ENCODE measurements around the gene ZNF423.

The ZNF423 gene

DNA sequence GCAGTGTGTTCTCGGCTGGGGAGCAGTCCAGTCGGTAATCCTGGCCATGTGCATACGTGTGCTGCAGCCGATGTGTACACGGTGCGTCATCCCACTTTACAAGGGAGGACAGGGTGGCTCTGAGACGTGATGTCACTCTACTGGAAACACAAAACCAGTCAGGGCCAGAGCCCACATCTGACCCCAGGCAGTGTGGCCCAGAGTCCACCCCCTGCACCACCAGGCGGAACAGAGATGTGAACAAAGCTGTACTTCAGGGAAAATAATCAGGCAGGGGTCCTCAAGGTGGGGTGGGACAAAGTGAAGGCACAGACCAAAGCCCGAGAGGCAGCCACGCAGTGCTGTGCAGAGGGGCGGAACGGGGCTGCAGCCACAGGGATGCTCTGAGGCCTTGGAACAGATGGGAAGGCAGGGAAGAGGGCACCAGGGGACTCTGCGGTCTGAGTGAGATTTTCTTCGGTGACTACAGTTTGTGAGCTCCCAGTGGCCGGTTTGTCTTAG, 181.5 kb downstream of the ZNF423 start:
- Histone ChIP-seq H4K20me1 (ENCODE audit: insufficient read depth, low read length) (no peaks in the 10 kb centered on the region), H3K36me3 (ENCODE audit: insufficient read depth, low read length) (no peaks in the 10 kb centered on the region), H2AFZ (ENCODE audit: low read depth, low read length) (no peak overlapping the region), H3K27ac (ENCODE audit: low read length) (no peak overlapping the region), H3K9ac (ENCODE audit: low read depth, low read length) (no peak overlapping the region), H3K27me3 (ENCODE audit: insufficient read depth, low read length, poor library complexity) (no peaks in the 10 kb centered on the region), H3K9me3 (ENCODE audit: insufficient read depth, low read length, severe bottlenecking) (peaks cover 2% of the 10 kb centered on the region), H3K79me2 (ENCODE audit: insufficient read depth, low read length) (no peaks in the 10 kb centered on the region), H3K4me3 (ENCODE audit: low read depth in 1 of 2, low read length in 2 of 2) (no peak overlapping the region), H3K4me1 (ENCODE audit: insufficient read depth, low read length) (no peaks in the 10 kb centered on the region), H3K4me2 (ENCODE audit: insufficient read depth, low read length) (no peak overlapping the region)
- TF ChIP-seq, protein P1, sequence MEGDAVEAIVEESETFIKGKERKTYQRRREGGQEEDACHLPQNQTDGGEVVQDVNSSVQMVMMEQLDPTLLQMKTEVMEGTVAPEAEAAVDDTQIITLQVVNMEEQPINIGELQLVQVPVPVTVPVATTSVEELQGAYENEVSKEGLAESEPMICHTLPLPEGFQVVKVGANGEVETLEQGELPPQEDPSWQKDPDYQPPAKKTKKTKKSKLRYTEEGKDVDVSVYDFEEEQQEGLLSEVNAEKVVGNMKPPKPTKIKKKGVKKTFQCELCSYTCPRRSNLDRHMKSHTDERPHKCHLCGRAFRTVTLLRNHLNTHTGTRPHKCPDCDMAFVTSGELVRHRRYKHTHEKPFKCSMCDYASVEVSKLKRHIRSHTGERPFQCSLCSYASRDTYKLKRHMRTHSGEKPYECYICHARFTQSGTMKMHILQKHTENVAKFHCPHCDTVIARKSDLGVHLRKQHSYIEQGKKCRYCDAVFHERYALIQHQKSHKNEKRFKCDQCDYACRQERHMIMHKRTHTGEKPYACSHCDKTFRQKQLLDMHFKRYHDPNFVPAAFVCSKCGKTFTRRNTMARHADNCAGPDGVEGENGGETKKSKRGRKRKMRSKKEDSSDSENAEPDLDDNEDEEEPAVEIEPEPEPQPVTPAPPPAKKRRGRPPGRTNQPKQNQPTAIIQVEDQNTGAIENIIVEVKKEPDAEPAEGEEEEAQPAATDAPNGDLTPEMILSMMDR (IDR thresholded peaks at IDR 0.05; ENCODE audit: borderline replicate concordance, extremely low read depth, low read length, poor library complexity, severe bottlenecking) = no peak
- TF ChIP-seq EZH2 (IDR thresholded peaks at IDR 0.05; ENCODE audit: borderline replicate concordance, low read depth, low read length, severe bottlenecking) = no peak
- no peak for DNase-seq
- no peak for ATAC-seq (ENCODE audit: insufficient read depth, low read depth)

DNA sequence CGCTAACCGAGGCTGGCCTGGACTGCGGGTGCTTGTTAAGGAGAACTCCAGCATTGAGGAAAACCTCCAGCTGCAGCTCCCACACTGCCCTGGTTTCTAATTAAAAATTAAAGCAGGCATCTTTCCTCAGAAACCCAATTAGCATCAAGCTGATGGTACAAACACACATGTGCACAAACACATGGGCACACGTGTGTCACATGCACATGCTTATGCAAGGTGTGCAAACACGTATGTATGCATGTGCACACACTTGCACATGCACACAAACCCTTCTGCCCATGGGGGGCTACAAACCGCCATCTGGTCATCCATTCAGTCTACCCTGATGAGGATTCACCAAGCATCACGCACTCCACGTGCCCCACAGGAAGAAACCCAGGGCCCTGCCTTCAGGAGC, 182.5 kb downstream of the ZNF423 start:
- TF ChIP-seq, protein P1 (IDR thresholded peaks at IDR 0.05; ENCODE audit: borderline replicate concordance, extremely low read depth, low read length, poor library complexity, severe bottlenecking) = no peak
- no peak for TF ChIP-seq EZH2 (IDR thresholded peaks at IDR 0.05; ENCODE audit: borderline replicate concordance, low read depth, low read length, severe bottlenecking)

DNA sequence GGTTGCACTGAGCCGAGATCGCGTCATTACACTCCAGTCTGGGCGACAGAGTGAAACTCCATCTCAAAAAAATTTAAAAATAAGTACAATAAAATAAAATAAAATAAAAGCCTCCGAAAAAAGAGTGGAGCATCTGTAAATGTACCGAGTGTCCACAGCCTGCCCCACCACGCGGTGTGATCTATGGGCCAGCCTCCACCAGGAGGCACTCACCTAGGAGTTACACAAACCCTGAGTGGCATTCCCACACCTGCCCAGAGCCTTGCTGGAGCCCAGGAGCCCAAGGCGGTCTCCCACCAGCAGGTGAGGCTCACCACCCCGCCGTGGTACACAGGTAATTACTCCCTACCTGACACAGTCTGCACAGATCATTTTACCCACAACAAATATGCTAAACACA, 183.2 kb downstream of the ZNF423 start:
- ATAC-seq (ENCODE audit: insufficient read depth, low read depth) (no peak), DNase-seq (no peak)
- Histone ChIP-seq H3K4me3 (ENCODE audit: low read depth in 1 of 2, low read length in 2 of 2) (no peak overlapping the region), H3K4me2 (ENCODE audit: insufficient read depth, low read length) (no peak overlapping the region), H3K9ac (ENCODE audit: low read depth, low read length) (no peak overlapping the region), H3K79me2 (ENCODE audit: insufficient read depth, low read length) (no peaks in the 10 kb centered on the region), H2AFZ (ENCODE audit: low read depth, low read length) (no peak overlapping the region), H4K20me1 (ENCODE audit: insufficient read depth, low read length) (no peaks in the 10 kb centered on the region), H3K36me3 (ENCODE audit: insufficient read depth, low read length) (no peaks in the 10 kb centered on the region), H3K27ac (ENCODE audit: low read length) (no peak overlapping the region), H3K27me3 (ENCODE audit: insufficient read depth, low read length, poor library complexity) (no peaks in the 10 kb centered on the region), H3K9me3 (ENCODE audit: insufficient read depth, low read length, severe bottlenecking) (no peaks in the 10 kb centered on the region), H3K4me1 (ENCODE audit: insufficient read depth, low read length) (no peaks in the 10 kb centered on the region)
- TF ChIP-seq, protein P1 (IDR thresholded peaks at IDR 0.05; ENCODE audit: borderline replicate concordance, extremely low read depth, low read length, poor library complexity, severe bottlenecking) = no peak
- TF ChIP-seq EZH2 (IDR thresholded peaks at IDR 0.05; ENCODE audit: borderline replicate concordance, low read depth, low read length, severe bottlenecking) = no peak

More for the DNA sequence above, 182.5 kb downstream of the ZNF423 start:
- DNase-seq (no peak), ATAC-seq (ENCODE audit: insufficient read depth, low read depth) (no peak)
- no peaks in the 10 kb centered on the region for H3K9me3 ChIP-seq (ENCODE audit: insufficient read depth, low read length, severe bottlenecking)
- H3K4me1 ChIP-seq (ENCODE audit: insufficient read depth, low read length) = no peaks in the 10 kb centered on the region
- H3K4me2 ChIP-seq (ENCODE audit: insufficient read depth, low read length) = no peak overlapping the region
- no peak overlapping the region for H2AFZ ChIP-seq (ENCODE audit: low read depth, low read length)
- H3K4me3 ChIP-seq (ENCODE audit: low read depth in 1 of 2, low read length in 2 of 2) = no peak overlapping the region
- no peak overlapping the region for H3K9ac ChIP-seq (ENCODE audit: low read depth, low read length)
- H3K27ac ChIP-seq (ENCODE audit: low read length) = no peak overlapping the region
- H3K36me3 ChIP-seq (ENCODE audit: insufficient read depth, low read length) = no peaks in the 10 kb centered on the region
- no peaks in the 10 kb centered on the region for H3K79me2 ChIP-seq (ENCODE audit: insufficient read depth, low read length)
- H3K27me3 ChIP-seq (ENCODE audit: insufficient read depth, low read length, poor library complexity) = no peaks in the 10 kb centered on the region
- H4K20me1 ChIP-seq (ENCODE audit: insufficient read depth, low read length) = no peaks in the 10 kb centered on the region

DNA sequence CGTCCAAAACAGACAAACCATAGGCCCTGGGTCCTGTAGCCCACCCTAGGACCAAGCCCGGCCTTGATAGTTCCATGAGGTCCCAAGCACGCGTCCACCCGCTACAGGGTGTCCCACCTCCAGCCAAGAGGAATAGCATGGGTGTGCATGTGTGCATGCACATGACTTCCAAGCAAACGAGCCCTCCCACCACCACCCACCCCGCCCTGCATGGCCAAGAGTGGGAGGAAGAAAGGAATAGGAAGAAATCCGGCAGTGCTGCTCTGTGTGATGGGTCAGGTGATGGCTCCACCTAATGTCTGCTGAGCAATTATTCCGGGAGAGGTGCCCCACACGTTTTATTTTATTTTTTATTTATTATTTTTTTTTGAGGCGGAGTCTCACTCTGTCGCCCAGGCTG, 184.6 kb downstream of the ZNF423 start:
- Histone ChIP-seq H3K79me2 (ENCODE audit: insufficient read depth, low read length) (no peaks in the 10 kb centered on the region), H2AFZ (ENCODE audit: low read depth, low read length) (no peak overlapping the region), H3K9ac (ENCODE audit: low read depth, low read length) (no peak overlapping the region), H3K27me3 (ENCODE audit: insufficient read depth, low read length, poor library complexity) (no peaks in the 10 kb centered on the region), H3K4me1 (ENCODE audit: insufficient read depth, low read length) (no peaks in the 10 kb centered on the region), H3K27ac (ENCODE audit: low read length) (no peak overlapping the region), H3K36me3 (ENCODE audit: insufficient read depth, low read length) (no peaks in the 10 kb centered on the region), H3K4me3 (ENCODE audit: low read depth in 1 of 2, low read length in 2 of 2) (no peak overlapping the region), H4K20me1 (ENCODE audit: insufficient read depth, low read length) (no peaks in the 10 kb centered on the region), H3K4me2 (ENCODE audit: insufficient read depth, low read length) (no peak overlapping the region), H3K9me3 (ENCODE audit: insufficient read depth, low read length, severe bottlenecking) (no peaks in the 10 kb centered on the region)
- DNase-seq (no peak), ATAC-seq (ENCODE audit: insufficient read depth, low read depth) (no peak)
- TF ChIP-seq EZH2 (IDR thresholded peaks at IDR 0.05; ENCODE audit: borderline replicate concordance, low read depth, low read length, severe bottlenecking) = no peak
